Measurements from ENCODE around the gene YARS1. TPM values are rescaled to one million over a fixed set of nuclear protein-coding genes. Genes with fewer than 3 reads are reported as not detected.

Gene YARS1
- total and polyA plus RNA-seq, 4 donors = 31.6 to 94.0 (median 52.6) TPM

- no peak overlapping the region for H3K4me3 ChIP-seq (ENCODE audit: low read depth in 1 of 3, low read length in 3 of 3)
- no peaks in the 10 kb centered on the region for H3K27me3 ChIP-seq (ENCODE audit: control insufficient read depth in 4 of 4, insufficient read depth in 4 of 4, low read length in 3 of 4)
- peaks cover 0 to 22% (median 17%) of the 10 kb centered on the region in 4 donors for H3K4me1 ChIP-seq (ENCODE audit: control insufficient read depth in 4 of 4, insufficient read depth in 4 of 4, low read length in 3 of 4)
- DNase-seq (ENCODE audit: low spot score) = no peak
- no peaks in the 10 kb centered on the region for H3K9me3 ChIP-seq (ENCODE audit: control insufficient read depth in 4 of 4, low read length in 3 of 4)
- TF ChIP-seq EGR1 (IDR thresholded peaks at IDR 0.05; ENCODE audit: low read depth in 2 of 2) (no peak), YY1 (IDR thresholded peaks at IDR 0.05) (no peak), REST (IDR thresholded peaks at IDR 0.05) (no peak), TAF1 (conservative IDR thresholded peaks at IDR 0.05) (no peak)
- H3K9ac ChIP-seq (ENCODE audit: low read depth in 1 of 2, low read length in 2 of 2) = no peak overlapping the region
- no peaks in the 10 kb centered on the region for H3K36me3 ChIP-seq (ENCODE audit: control insufficient read depth in 4 of 4, insufficient read depth in 3 of 4, low read depth in 1 of 4, low read length in 3 of 4)
- WGBS = 41% methylated on average over 6 of the region's 6 CpGs
- peak overlapping the region; percentile 22 to 83 for H3K27ac ChIP-seq (ENCODE audit: low read depth in 1 of 2, low read length in 2 of 2)
Measured at GRCh38 chr1:32743380-32744070, 73.6 kb downstream of the YARS1 start.

GRCh38 chr1:32742956-32743355 lies 74.2 kb downstream of the YARS1 start:
- Histone ChIP-seq H3K27ac (ENCODE audit: low read depth in 1 of 2, low read length in 2 of 2) (peak overlapping the region; percentile 79 to 83), H3K4me3 (ENCODE audit: low read depth in 1 of 3, low read length in 3 of 3) (peak overlapping the region in 1 of 3 donors; percentile 89)

More at GRCh38 chr1:32742956-32743355, 74.2 kb downstream of the YARS1 start:
- no peak for DNase-seq (ENCODE audit: low spot score)
- Histone ChIP-seq H3K9ac (ENCODE audit: low read depth in 1 of 2, low read length in 2 of 2) (no peak overlapping the region), H3K27me3 (ENCODE audit: control insufficient read depth in 4 of 4, insufficient read depth in 4 of 4, low read length in 3 of 4) (no peaks in the 10 kb centered on the region), H3K4me1 (ENCODE audit: control insufficient read depth in 4 of 4, insufficient read depth in 4 of 4, low read length in 3 of 4) (peaks cover 0 to 22% (median 17%) of the 10 kb centered on the region in 4 donors), H3K9me3 (ENCODE audit: control insufficient read depth in 4 of 4, low read length in 3 of 4) (no peaks in the 10 kb centered on the region), H3K36me3 (ENCODE audit: control insufficient read depth in 4 of 4, insufficient read depth in 3 of 4, low read depth in 1 of 4, low read length in 3 of 4) (no peaks in the 10 kb centered on the region)
- WGBS = 55% methylated on average over 4 of the region's 4 CpGs
- TF ChIP-seq TAF1 (conservative IDR thresholded peaks at IDR 0.05) = no peak
- TF ChIP-seq FOXA2 (IDR thresholded peaks at IDR 0.05) = peak; percentile 18
- no peak for TF ChIP-seq CTCF (IDR thresholded peaks at IDR 0.05; ENCODE audit: low read depth, low read length, missing input control)

Data from liver (tissue), 9 donors.